GM21529 (cell line): Measurements from ENCODE around the gene SPOCD1.

Experiments used
- ATAC-seq: cut with Tn5 transposase; IDR thresholded peaks from one replicate; pipeline ENCODE4 v1.9.1; 2021; ENCODE audit not compliant: unreplicated experiment

The SPOCD1 gene

GRCh38 chr1:31742462-31743212 lies 73.2 kb downstream of the SPOCD1 start:
- no peak for ATAC-seq
